Measurements from ENCODE around the gene BTBD17. TPM values are rescaled to one million over a fixed set of nuclear protein-coding genes. Genes with fewer than 3 reads are reported as not detected.
A peak's percentile ranks its signal among the peaks of the same experiment; 100 is the strongest.

BTBD17 gene
- total RNA-seq, 1 experiment from 2014 or later = not detected

GRCh38 chr17:74328487-74328886 lies 33.2 kb downstream of the BTBD17 start:
- no peaks in the 10 kb centered on the region for H3K4me1 ChIP-seq (ENCODE audit: control insufficient read depth in 1 of 2, insufficient read depth in 2 of 2, low read length in 2 of 2)
- ATAC-seq (no peak), DNase-seq (ENCODE audit: low read depth, low spot score) (no peak)
- intact Hi-C loops (cut with micrococcal nuclease) = no loop called here
- H4K20me1 ChIP-seq (ENCODE audit: insufficient read depth) = no peaks in the 10 kb centered on the region
- no peak overlapping the region for H3K4me3 ChIP-seq (replicated peaks in 1 of 2; ENCODE audit: low read depth in 1 of 2, low read length in 2 of 2)
- no TSS peak for BruUV-seq (replicated peaks)
- H3K9ac ChIP-seq (ENCODE audit: low read length) = no peak overlapping the region
- H3K4me2 ChIP-seq (ENCODE audit: low read length) = no peak overlapping the region
- H3K27ac ChIP-seq (ENCODE audit: low read depth, low read length) = no peak overlapping the region
- TF ChIP-seq SRF (IDR thresholded peaks at IDR 0.05; ENCODE audit: low read depth) (no peak), CEBPB (IDR thresholded peaks at IDR 0.05; ENCODE audit: low read depth) (no peak), ZFX (IDR thresholded peaks at IDR 0.05) (no peak)
- H3K36me3 ChIP-seq (ENCODE audit: control insufficient read depth in 1 of 2, insufficient read depth in 2 of 2, low read length in 2 of 2) = no peaks in the 10 kb centered on the region
- no peak overlapping the region for H2AFZ ChIP-seq (ENCODE audit: low read depth, low read length, poor library complexity, severe bottlenecking)
- H3K79me2 ChIP-seq (ENCODE audit: insufficient read depth, low read length) = no peaks in the 10 kb centered on the region
- no peaks in the 10 kb centered on the region for H3K27me3 ChIP-seq (ENCODE audit: insufficient read depth, low read length)
- ChIA-PET RAD21 (ENCODE audit: low non-redundant PET in 1 of 2, low total read pairs in 2 of 2, uncharacterized antibody in 2 of 2, unreplicated experiment in 2 of 2) (no interaction called here), POLR2A (no interaction called here), CTCF (no interaction called here)
- H3K9me3 ChIP-seq (ENCODE audit: control insufficient read depth in 1 of 2, insufficient read depth in 1 of 2, low read depth in 1 of 2, low read length in 2 of 2) = no peaks in the 10 kb centered on the region
- H3K9me2 ChIP-seq (ENCODE audit: insufficient read depth) = no peaks in the 10 kb centered on the region

DNA sequence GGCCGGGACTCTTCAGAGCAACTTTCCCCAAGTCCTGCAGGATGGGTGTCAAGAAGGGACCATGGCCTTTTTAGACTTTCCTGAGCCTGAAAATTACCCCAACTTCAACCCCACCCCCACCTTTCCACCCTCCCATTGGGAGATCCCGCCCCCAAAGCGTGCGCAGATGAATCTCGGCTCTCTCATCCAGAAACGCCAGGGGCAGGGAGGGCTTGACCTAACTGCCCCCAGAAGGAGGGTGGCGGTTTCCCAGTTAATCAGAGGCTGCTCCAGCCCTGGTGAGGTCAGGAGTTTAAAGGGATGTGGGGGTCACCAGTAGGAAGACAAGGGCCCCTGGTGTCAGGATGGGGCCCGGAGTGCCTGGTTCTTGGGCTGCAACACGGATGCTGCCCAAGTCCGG lies 35.2 kb downstream of the BTBD17 start:
- H2AFZ ChIP-seq (ENCODE audit: low read depth, low read length, poor library complexity, severe bottlenecking) = no peak overlapping the region
- ChIA-PET CTCF (no interaction called here), RAD21 (ENCODE audit: low non-redundant PET in 1 of 2, low total read pairs in 2 of 2, uncharacterized antibody in 2 of 2, unreplicated experiment in 2 of 2) (no interaction called here), POLR2A (no interaction called here)
- no peak overlapping the region for H3K27ac ChIP-seq (ENCODE audit: low read depth, low read length)
- intact Hi-C loops (cut with micrococcal nuclease) = no loop called here
- no peak for DNase-seq (ENCODE audit: low read depth, low spot score)
- no peaks in the 10 kb centered on the region for H3K4me1 ChIP-seq (ENCODE audit: control insufficient read depth in 1 of 2, insufficient read depth in 2 of 2, low read length in 2 of 2)
- H3K79me2 ChIP-seq (ENCODE audit: insufficient read depth, low read length) = no peaks in the 10 kb centered on the region
- no peaks in the 10 kb centered on the region for H3K36me3 ChIP-seq (ENCODE audit: control insufficient read depth in 1 of 2, insufficient read depth in 2 of 2, low read length in 2 of 2)
- 0 out of 2 replicates have a peak, but pooled peaks cover 5% of the 10 kb centered on the region for H3K27me3 ChIP-seq (ENCODE audit: insufficient read depth, low read length)
- H3K9ac ChIP-seq (ENCODE audit: low read length) = no peak overlapping the region
- TF ChIP-seq, protein P1, sequence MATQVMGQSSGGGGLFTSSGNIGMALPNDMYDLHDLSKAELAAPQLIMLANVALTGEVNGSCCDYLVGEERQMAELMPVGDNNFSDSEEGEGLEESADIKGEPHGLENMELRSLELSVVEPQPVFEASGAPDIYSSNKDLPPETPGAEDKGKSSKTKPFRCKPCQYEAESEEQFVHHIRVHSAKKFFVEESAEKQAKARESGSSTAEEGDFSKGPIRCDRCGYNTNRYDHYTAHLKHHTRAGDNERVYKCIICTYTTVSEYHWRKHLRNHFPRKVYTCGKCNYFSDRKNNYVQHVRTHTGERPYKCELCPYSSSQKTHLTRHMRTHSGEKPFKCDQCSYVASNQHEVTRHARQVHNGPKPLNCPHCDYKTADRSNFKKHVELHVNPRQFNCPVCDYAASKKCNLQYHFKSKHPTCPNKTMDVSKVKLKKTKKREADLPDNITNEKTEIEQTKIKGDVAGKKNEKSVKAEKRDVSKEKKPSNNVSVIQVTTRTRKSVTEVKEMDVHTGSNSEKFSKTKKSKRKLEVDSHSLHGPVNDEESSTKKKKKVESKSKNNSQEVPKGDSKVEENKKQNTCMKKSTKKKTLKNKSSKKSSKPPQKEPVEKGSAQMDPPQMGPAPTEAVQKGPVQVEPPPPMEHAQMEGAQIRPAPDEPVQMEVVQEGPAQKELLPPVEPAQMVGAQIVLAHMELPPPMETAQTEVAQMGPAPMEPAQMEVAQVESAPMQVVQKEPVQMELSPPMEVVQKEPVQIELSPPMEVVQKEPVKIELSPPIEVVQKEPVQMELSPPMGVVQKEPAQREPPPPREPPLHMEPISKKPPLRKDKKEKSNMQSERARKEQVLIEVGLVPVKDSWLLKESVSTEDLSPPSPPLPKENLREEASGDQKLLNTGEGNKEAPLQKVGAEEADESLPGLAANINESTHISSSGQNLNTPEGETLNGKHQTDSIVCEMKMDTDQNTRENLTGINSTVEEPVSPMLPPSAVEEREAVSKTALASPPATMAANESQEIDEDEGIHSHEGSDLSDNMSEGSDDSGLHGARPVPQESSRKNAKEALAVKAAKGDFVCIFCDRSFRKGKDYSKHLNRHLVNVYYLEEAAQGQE (IDR thresholded peaks at IDR 0.05; ENCODE audit: low read depth) = no peak
- TF ChIP-seq, protein P2, sequence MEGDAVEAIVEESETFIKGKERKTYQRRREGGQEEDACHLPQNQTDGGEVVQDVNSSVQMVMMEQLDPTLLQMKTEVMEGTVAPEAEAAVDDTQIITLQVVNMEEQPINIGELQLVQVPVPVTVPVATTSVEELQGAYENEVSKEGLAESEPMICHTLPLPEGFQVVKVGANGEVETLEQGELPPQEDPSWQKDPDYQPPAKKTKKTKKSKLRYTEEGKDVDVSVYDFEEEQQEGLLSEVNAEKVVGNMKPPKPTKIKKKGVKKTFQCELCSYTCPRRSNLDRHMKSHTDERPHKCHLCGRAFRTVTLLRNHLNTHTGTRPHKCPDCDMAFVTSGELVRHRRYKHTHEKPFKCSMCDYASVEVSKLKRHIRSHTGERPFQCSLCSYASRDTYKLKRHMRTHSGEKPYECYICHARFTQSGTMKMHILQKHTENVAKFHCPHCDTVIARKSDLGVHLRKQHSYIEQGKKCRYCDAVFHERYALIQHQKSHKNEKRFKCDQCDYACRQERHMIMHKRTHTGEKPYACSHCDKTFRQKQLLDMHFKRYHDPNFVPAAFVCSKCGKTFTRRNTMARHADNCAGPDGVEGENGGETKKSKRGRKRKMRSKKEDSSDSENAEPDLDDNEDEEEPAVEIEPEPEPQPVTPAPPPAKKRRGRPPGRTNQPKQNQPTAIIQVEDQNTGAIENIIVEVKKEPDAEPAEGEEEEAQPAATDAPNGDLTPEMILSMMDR (IDR thresholded peaks at IDR 0.05 in 2 of 3, conservative IDR thresholded peaks at IDR 0.05 in 1 of 3; ENCODE audit: borderline replicate concordance in 1 of 3, insufficient read depth in 1 of 3, low read depth in 2 of 3, low read length in 2 of 3) = no peak
- TF ChIP-seq RAD21 (IDR thresholded peaks at IDR 0.05; ENCODE audit: low read depth) = no peak
- H3K4me3 ChIP-seq (replicated peaks in 1 of 2; ENCODE audit: low read depth in 1 of 2, low read length in 2 of 2) = no peak overlapping the region
- H3K9me2 ChIP-seq (ENCODE audit: insufficient read depth) = no peaks in the 10 kb centered on the region
- no TSS peak for BruUV-seq (replicated peaks)
- peak overlapping the region; percentile 18; the same call in 1 of the 2 replicates for H3K4me2 ChIP-seq (ENCODE audit: low read length)
- H4K20me1 ChIP-seq (ENCODE audit: insufficient read depth) = no peaks in the 10 kb centered on the region
- no peaks in the 10 kb centered on the region for H3K9me3 ChIP-seq (ENCODE audit: control insufficient read depth in 1 of 2, insufficient read depth in 1 of 2, low read depth in 1 of 2, low read length in 2 of 2)
- ATAC-seq = no peak

Measured in HCT116 (cell line).